Endothelial cell of umbilical vein (primary cell): Measurements from ENCODE around the gene ARPC3. TPM values are rescaled to one million over a fixed set of nuclear protein-coding genes. Genes with fewer than 3 reads are reported as not detected.

Experiments used
- BruUV-seq: library from RNA; stranded (reverse); fragments of 400-500 nt; replicated peaks from 2 replicates; lab custom pipeline; 2021; lab: Mats Ljungman, UMichigan
- CTCF ChIA-PET: fragments of 300-600, 350-600 bp; sonication (Branson Sonifier 250); formaldehyde crosslinking; loops from one replicate; lab custom pipeline; 2021; ENCODE audit warnings: antibody characterized with exemption, inconsistent platforms; lab: Charles Lee
- POLR2A ChIA-PET: fragments of 300-600, 350-600 bp; sonication (Branson Sonifier 250); formaldehyde crosslinking; loops from one replicate; lab custom pipeline; 2021; ENCODE audit warnings: antibody characterized with exemption, inconsistent platforms; lab: Charles Lee
- DNase-seq: peaks from one replicate; pipeline ENCODE4 v3.0.0-alpha.2; 2011; ENCODE audit warnings: low read depth, low spot score
- FAIRE-seq: peaks from 2 replicates; lab custom pipeline; 2011; peaks lifted over from hg19 to GRCh38; lab: Jason Lieb, UNC
- H2AFZ ChIP-seq: 2 replicates; pipeline ENCODE4 v1.6.0; 2012; ENCODE audit warnings: low read depth, low read length, control low read depth, inconsistent platforms
- H3K27ac ChIP-seq: 2 replicates; pipeline ENCODE4 v1.5.1; 2011; ENCODE audit warnings: low read depth, mild to moderate bottlenecking, control low read depth, low read length, moderate library complexity; ENCODE audit not compliant: insufficient read depth
- H3K27me3 ChIP-seq, 2 experiments: 2 replicates each; pipeline versions ENCODE4 v1.6.0 to v1.6.1; 2011; ENCODE audit warnings: low read length in 2 of 2, mixed read lengths in 1 of 2; ENCODE audit not compliant: control insufficient read depth in 2 of 2, insufficient read depth in 2 of 2
- H3K36me3 ChIP-seq, 2 experiments: 2 replicates in 1 of 2; 3 replicates in 1 of 2; pipeline ENCODE4 v1.5.1; 2011; ENCODE audit warnings: low read length in 2 of 2, mild to moderate bottlenecking in 1 of 2, moderate library complexity in 1 of 2; ENCODE audit not compliant: control insufficient read depth in 2 of 2, insufficient read depth in 2 of 2; ENCODE audit errors: extremely low read depth in 1 of 2
- H3K4me1 ChIP-seq: 3 replicates; pipeline ENCODE4 v1.5.1; 2011; ENCODE audit warnings: mild to moderate bottlenecking, low read length; ENCODE audit not compliant: control insufficient read depth, insufficient read depth; ENCODE audit errors: extremely low read depth
- H3K4me2 ChIP-seq: 2 replicates; pipeline ENCODE4 v1.6.1; 2011; ENCODE audit warnings: low read length, control low read depth, mixed read lengths; ENCODE audit not compliant: insufficient read depth
- H3K4me3 ChIP-seq, 3 experiments: fragments of 200-600 bp in 1 of 3; sonication (generic), shearing (Covaris generic) in 1 of 3; replicated peaks in 1 of 3; 2 replicates each; pipeline ENCODE4 v1.5.1; 2011 to 2016; ENCODE audit warnings: control low read depth in 3 of 3, low read length in 3 of 3, mild to moderate bottlenecking in 2 of 3, inconsistent platforms in 1 of 3, low read depth in 1 of 3, moderate library complexity in 1 of 3; ENCODE audit not compliant: insufficient read depth in 1 of 3
- H3K79me2 ChIP-seq: 2 replicates; pipeline ENCODE4 v1.6.0; 2012; ENCODE audit warnings: low read length, inconsistent platforms; ENCODE audit not compliant: control insufficient read depth, insufficient read depth
- H3K9ac ChIP-seq: replicated peaks from 2 replicates; pipeline ENCODE3; 2011; ENCODE audit warnings: low read length, control low read depth; ENCODE audit not compliant: insufficient read depth; ENCODE audit errors: extremely low read depth
- H3K9me1 ChIP-seq: replicated peaks from 3 replicates; pipeline ENCODE4 v1.6.0; 2011; ENCODE audit warnings: mild to moderate bottlenecking, low read length; ENCODE audit not compliant: control insufficient read depth, insufficient read depth; ENCODE audit errors: extremely low read depth
- H3K9me3 ChIP-seq: replicated peaks from 2 replicates; pipeline ENCODE4 v1.5.1; 2012; ENCODE audit warnings: low read length, inconsistent platforms; ENCODE audit not compliant: control insufficient read depth, insufficient read depth
- H4K20me1 ChIP-seq: replicated peaks from 2 replicates; pipeline ENCODE3; 2011; ENCODE audit warnings: mild to moderate bottlenecking, low read length; ENCODE audit not compliant: control insufficient read depth, insufficient read depth; ENCODE audit errors: extremely low read depth
- CTCF ChIP-seq, 2 donors: IDR thresholded peaks; 1 replicate in 1 of 2; 2 replicates in 1 of 2; pipeline ENCODE4 v1.5.1; 2011; ENCODE audit warnings: low read length in 2 of 2, mild to moderate bottlenecking in 2 of 2, moderate library complexity in 2 of 2, control low read depth in 1 of 2, inconsistent platforms in 1 of 2, low read depth in 1 of 2; ENCODE audit not compliant: insufficient read depth in 1 of 2; ENCODE audit errors: extremely low read depth in 1 of 2
- EZH2 ChIP-seq: IDR thresholded peaks from 2 replicates; pipeline ENCODE4 v1.6.1; 2012; ENCODE audit warnings: borderline replicate concordance, low read depth, mild to moderate bottlenecking, moderate library complexity, low read length, inconsistent platforms; ENCODE audit not compliant: severe bottlenecking
- FOS ChIP-seq: IDR thresholded peaks from 2 replicates; pipeline ENCODE4 v1.6.1; 2011; ENCODE audit warnings: mild to moderate bottlenecking, low read length, moderate library complexity, borderline replicate concordance; ENCODE audit not compliant: insufficient read depth
- GATA2 ChIP-seq: IDR thresholded peaks from 2 replicates; pipeline ENCODE4 v1.7.0; 2011; ENCODE audit warnings: low read depth, mild to moderate bottlenecking, moderate library complexity, mixed read lengths, low read length; ENCODE audit not compliant: insufficient read length, insufficient read depth
- JUN ChIP-seq: IDR thresholded peaks from 2 replicates; pipeline ENCODE4 v1.6.1; 2011; ENCODE audit warnings: borderline replicate concordance, low read depth; ENCODE audit not compliant: insufficient read length, insufficient read depth
- MYC ChIP-seq: IDR thresholded peaks from one replicate; pipeline ENCODE4 v1.6.1; 2011; ENCODE audit warnings: mild to moderate bottlenecking, low read depth, low read length
- POLR2A ChIP-seq: IDR thresholded peaks from 2 replicates; pipeline ENCODE4 v1.6.1; 2012; ENCODE audit warnings: low read depth, mild to moderate bottlenecking, control low read depth, low read length
- POLR2AphosphoS5 ChIP-seq: IDR thresholded peaks from 2 replicates; pipeline ENCODE4 v1.6.1; 2012; ENCODE audit warnings: low read depth, mild to moderate bottlenecking, control low read depth, low read length, moderate library complexity; ENCODE audit not compliant: insufficient read depth
- dilution Hi-C: fragments of 300-500 bp; cut with MboI; formaldehyde crosslinking; loops from one replicate; pipeline ENCODE4 v1.15.0; 2019; ENCODE audit warnings: low sequenced_read_pairs; ENCODE audit not compliant: extremely low pct_ligation_motif_present
- intact Hi-C: fragments of 100-400 bp; cut with micrococcal nuclease; formaldehyde crosslinking; loops from one replicate; pipeline ENCODE4 v1.10.0; 2022
- polyA plus RNA-seq, 4 experiments: library from polyadenylated mRNA; depleted of rRNA in 3 of 4; stranded (reverse) in 3 of 4; unstranded in 1 of 4; fragments of >200 nt; gene quantifications; 2 replicates each; pipeline versions ENCODE4 v1.2.1 to v1.2.3, GENCODE V29; 2011 to 2012; ENCODE audit warnings: missing spikeins in 1 of 4
- total RNA-seq: library from RNA; stranded (reverse); gene quantifications from 2 replicates; pipeline ENCODE4 v1.2.3, GENCODE V29; 2021
- TF ChIP-seq, protein P1 (sequence below): IDR thresholded peaks from 2 replicates; pipeline ENCODE4 v1.6.1; 2011; ENCODE audit not compliant: insufficient read depth, insufficient read length

The ARPC3 gene
- total and polyA plus RNA-seq, 2 donors (not counting 3 experiments of a cell fraction or from before 2014, with no cell fraction given), result 92.8 to 304 TPM

GRCh38 chr12:110451263-110451662, 1.1 kb upstream of the ARPC3 start:
- Histone ChIP-seq H3K4me1 (peaks cover 5% of the 10 kb centered on the region), H3K9me1 (no peaks in the 10 kb centered on the region), H3K36me3 (peaks cover 0 to 2% of the 10 kb centered on the region in 2 experiments), H3K9ac (no peak overlapping the region), H3K4me2 (no peak overlapping the region), H3K27ac (no peak overlapping the region), H3K4me3 (no peak overlapping the region), H3K79me2 (peaks cover 34% of the 10 kb centered on the region), H2AFZ (no peak overlapping the region), H4K20me1 (no peaks in the 10 kb centered on the region), H3K27me3 (no peaks in the 10 kb centered on the region), H3K9me3 (no peaks in the 10 kb centered on the region)
- ChIA-PET POLR2A (no interaction called here), CTCF (interaction anchor here (1.5 to 3.5 kb wide), 7 partner anchors 10 to 436 kb away, joined by 4 to 101 read pairs (median 11); partner anchors contain the start of genes FAM216A and GPN3)
- FAIRE-seq (no peak), DNase-seq (no peak)
- dilution Hi-C loops, result no loop called here
- TF ChIP-seq EZH2 (no peak), MYC (no peak), CTCF (IDR thresholded peaks at IDR 0.05; ENCODE audit: extremely low read depth in 1 of 2, insufficient read depth in 1 of 2, low read depth in 1 of 2, low read length in 2 of 2) (no peak), POLR2A (no peak), JUN (no peak), GATA2 (no peak), FOS (no peak), POLR2AphosphoS5 (no peak)
- TF ChIP-seq, protein P1, sequence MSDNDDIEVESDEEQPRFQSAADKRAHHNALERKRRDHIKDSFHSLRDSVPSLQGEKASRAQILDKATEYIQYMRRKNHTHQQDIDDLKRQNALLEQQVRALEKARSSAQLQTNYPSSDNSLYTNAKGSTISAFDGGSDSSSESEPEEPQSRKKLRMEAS, result no peak
- intact Hi-C loops, result loop anchor here (5.0 kb wide), 2 partner anchors 291 to 436 kb away; partner anchors contain the start of gene PPP1CC
- BruUV-seq, result no TSS peak
